K562 (cell line): Measurements from ENCODE around the gene RRP7A. TPM values are rescaled to one million over a fixed set of nuclear protein-coding genes. Genes with fewer than 3 reads are reported as not detected.

Experiments
- ATF6 ChIP-seq: sonication (generic); formaldehyde crosslinking; IDR thresholded peaks from 2 replicates; pipeline ENCODE4 v1.4.0; 2020; ENCODE audit warnings: mild to moderate bottlenecking, missing genetic modification reagents
- BCOR ChIP-seq: fragments of 450-650 bp; IDR thresholded peaks from 2 replicates; pipeline ENCODE4 v1.6.1; 2016
- CHD4 ChIP-seq: fragments of 200-600 bp; sonication (generic); IDR thresholded peaks from 3 replicates; pipeline ENCODE4 v1.6.1; 2012; ENCODE audit warnings: low read depth, mild to moderate bottlenecking, mixed read lengths, low read length, inconsistent platforms; ENCODE audit not compliant: insufficient read depth, insufficient replicate concordance, poor library complexity, severe bottlenecking
- E2F1 ChIP-seq: sonication (generic); formaldehyde crosslinking; IDR thresholded peaks from 2 replicates; pipeline ENCODE4 v1.8.1; 2023; ENCODE audit warnings: mild to moderate bottlenecking, missing genetic modification reagents, moderate library complexity
- E2F6 ChIP-seq, 2 experiments: IDR thresholded peaks; 2 replicates each; pipeline ENCODE4 v1.6.1; 2011; ENCODE audit warnings: borderline replicate concordance in 1 of 2, control low read depth in 1 of 2, low read depth in 1 of 2, low read length in 1 of 2, mild to moderate bottlenecking in 1 of 2, mixed read lengths in 1 of 2, moderate library complexity in 1 of 2; ENCODE audit not compliant: insufficient read depth in 1 of 2, insufficient read length in 1 of 2, poor library complexity in 1 of 2, severe bottlenecking in 1 of 2; ENCODE audit errors: extremely low read depth in 1 of 2
- EP400 ChIP-seq: fragments of 450-650 bp; IDR thresholded peaks from 2 replicates; pipeline ENCODE4 v1.6.1; 2017; ENCODE audit warnings: antibody characterized with exemption, mild to moderate bottlenecking, moderate library complexity
- MAX ChIP-seq: sonication (generic); formaldehyde crosslinking; IDR thresholded peaks from 2 replicates; pipeline ENCODE4 v1.9.0; 2022; ENCODE audit warnings: mild to moderate bottlenecking, missing genetic modification reagents
- MXI1 ChIP-seq: IDR thresholded peaks from 2 replicates; pipeline ENCODE4 v1.6.1; 2011; ENCODE audit warnings: low read depth, mild to moderate bottlenecking, improper control_type of control experiment, low read length
- PHTF2 ChIP-seq: fragments of 250-450 bp; sonication (Bioruptor Pico); IDR thresholded peaks from 2 replicates; pipeline ENCODE4 v1.5.0; 2021; ENCODE audit warnings: mild to moderate bottlenecking
- POU5F1 ChIP-seq: fragments of 150-350 bp; IDR thresholded peaks from 2 replicates; pipeline ENCODE4 v1.6.1; 2014; ENCODE audit warnings: borderline replicate concordance, low read length, low read depth, mild to moderate bottlenecking; ENCODE audit not compliant: partially characterized antibody
- PTRF ChIP-seq: fragments of 450-650 bp; IDR thresholded peaks from 2 replicates; pipeline ENCODE4 v1.6.1; 2016; ENCODE audit warnings: mild to moderate bottlenecking, missing genetic modification characterization, missing compliant biosample characterization
- RB1 ChIP-seq: fragments of 450-650 bp; IDR thresholded peaks from 2 replicates; pipeline ENCODE4 v1.6.1; 2017; ENCODE audit warnings: low read depth, mild to moderate bottlenecking
- RBM15 ChIP-seq: fragments of 200-400 bp; formaldehyde crosslinking; IDR thresholded peaks from 2 replicates; pipeline ENCODE4 v1.6.1; 2018; ENCODE audit warnings: mild to moderate bottlenecking, low read length, moderate library complexity; ENCODE audit not compliant: insufficient read depth
- TBP ChIP-seq: optimal IDR thresholded peaks from 2 replicates; pipeline ENCODE3; 2011; ENCODE audit warnings: low read depth, low read length, improper control_type of control experiment
- THRA ChIP-seq: fragments of 450-650 bp; IDR thresholded peaks from 2 replicates; pipeline ENCODE4 v1.6.1; 2017; ENCODE audit warnings: mild to moderate bottlenecking, moderate library complexity
- TOE1 ChIP-seq, 2 experiments: fragments of 450-650 bp in 1 of 2; sonication (generic) in 1 of 2; formaldehyde crosslinking in 1 of 2; IDR thresholded peaks; 2 replicates each; pipeline versions ENCODE4 v1.7.1 to v1.8.0; 2016 to 2022; ENCODE audit warnings: borderline replicate concordance in 2 of 2, mild to moderate bottlenecking in 2 of 2, antibody characterized with exemption in 1 of 2, inconsistent platforms in 1 of 2, low read depth in 1 of 2, missing genetic modification reagents in 1 of 2, moderate library complexity in 1 of 2
- ZNF699 ChIP-seq: fragments of 250-450 bp; sonication (Bioruptor Pico); IDR thresholded peaks from 2 replicates; pipeline ENCODE4 v1.8.0; 2021; ENCODE audit warnings: mild to moderate bottlenecking, moderate library complexity; ENCODE audit not compliant: insufficient replicate concordance
- polyA plus RNA-seq, 8 experiments: library from polyadenylated mRNA; depleted of rRNA in 4 of 8; stranded (reverse) in 5 of 8; unstranded in 3 of 8; fragments of >200 nt; fragmentation: Nextera tagmentation in 2 of 8; fragmentation: Illumina TruSeq in 1 of 8; extraction: Ambion mirVana in 2 of 8; extraction: Trizol in 1 of 8; gene quantifications; 2 replicates each; pipeline versions ENCODE4 v1.2.1 to v1.2.3, GENCODE V29; 2011 to 2014; ENCODE audit warnings: inconsistent platforms in 1 of 8, missing spikeins in 1 of 8
- total RNA-seq, 7 experiments: library from RNA; depleted of rRNA in 6 of 7; stranded (reverse); fragments of >200 nt in 6 of 7; fragmentation: Illumina TruSeq in 2 of 7; extraction: Trizol in 2 of 7; gene quantifications; 2 replicates each; pipeline versions ENCODE4 v1.2.1 to v1.2.3, GENCODE V29; 2011 to 2021; ENCODE audit warnings: low replicate concordance in 1 of 7

Gene RRP7A
- total and polyA plus RNA-seq, 9 of the 15 experiments (the other 6 are each of a cell fraction or from before 2014, with no cell fraction given): 3.4 to 74.1 (median 40.3) TPM

- TF ChIP-seq ATF6 (CRISPR knock-in tag) (no peak), BCOR (no peak), E2F6 (IDR thresholded peaks at IDR 0.05; ENCODE audit: borderline replicate concordance in 1 of 2, extremely low read depth in 1 of 2, insufficient read depth in 1 of 2, insufficient read length in 1 of 2, low read depth in 1 of 2, low read length in 1 of 2, poor library complexity in 1 of 2, severe bottlenecking in 1 of 2) (peak in 1 of 2 experiments; percentile 26), ZNF699 (CRISPR knock-in tag) (no peak), PTRF (tag) (no peak), E2F1 (no peak), RBM15 (no peak), POU5F1 (no peak), RB1 (peak; percentile 46; the same call in 1 of the 2 replicates), TOE1 (IDR thresholded peaks at IDR 0.05; ENCODE audit: borderline replicate concordance) (no peak), TOE1 (CRISPR knock-in tag; IDR thresholded peaks at IDR 0.05; ENCODE audit: borderline replicate concordance, low read depth) (no peak), THRA (no peak), PHTF2 (no peak), EP400 (peak; percentile 51; the same call in 1 of the 2 replicates), CHD4 (no peak), MAX (CRISPR knock-in tag) (peak; percentile 47; the same call in 1 of the 2 replicates), TBP (peak; percentile 21), MXI1 (no peak)
Measured at GRCh38 chr22:42519525-42520401, at the start of gene RRP7A (continued).
